ENCODE data around the gene SMAP1.
A peak's percentile ranks its signal among the peaks of the same experiment; 100 is the strongest.

Gene SMAP1

GRCh38 chr6:70779934-70780333, 112.3 kb downstream of the SMAP1 start:
- H3K4me1 ChIP-seq (ENCODE audit: low read depth, poor library complexity, severe bottlenecking), result no peaks in the 10 kb centered on the region
- no peaks in the 10 kb centered on the region for H4K20me1 ChIP-seq (ENCODE audit: insufficient read depth)
- no peak overlapping the region for H3K9ac ChIP-seq
- TF ChIP-seq, protein P1, sequence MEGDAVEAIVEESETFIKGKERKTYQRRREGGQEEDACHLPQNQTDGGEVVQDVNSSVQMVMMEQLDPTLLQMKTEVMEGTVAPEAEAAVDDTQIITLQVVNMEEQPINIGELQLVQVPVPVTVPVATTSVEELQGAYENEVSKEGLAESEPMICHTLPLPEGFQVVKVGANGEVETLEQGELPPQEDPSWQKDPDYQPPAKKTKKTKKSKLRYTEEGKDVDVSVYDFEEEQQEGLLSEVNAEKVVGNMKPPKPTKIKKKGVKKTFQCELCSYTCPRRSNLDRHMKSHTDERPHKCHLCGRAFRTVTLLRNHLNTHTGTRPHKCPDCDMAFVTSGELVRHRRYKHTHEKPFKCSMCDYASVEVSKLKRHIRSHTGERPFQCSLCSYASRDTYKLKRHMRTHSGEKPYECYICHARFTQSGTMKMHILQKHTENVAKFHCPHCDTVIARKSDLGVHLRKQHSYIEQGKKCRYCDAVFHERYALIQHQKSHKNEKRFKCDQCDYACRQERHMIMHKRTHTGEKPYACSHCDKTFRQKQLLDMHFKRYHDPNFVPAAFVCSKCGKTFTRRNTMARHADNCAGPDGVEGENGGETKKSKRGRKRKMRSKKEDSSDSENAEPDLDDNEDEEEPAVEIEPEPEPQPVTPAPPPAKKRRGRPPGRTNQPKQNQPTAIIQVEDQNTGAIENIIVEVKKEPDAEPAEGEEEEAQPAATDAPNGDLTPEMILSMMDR (conservative IDR thresholded peaks at IDR 0.05; ENCODE audit: low read depth, low read length), result no peak
- H3K79me2 ChIP-seq (ENCODE audit: insufficient read depth, low read depth), result no peaks in the 10 kb centered on the region
- H3K36me3 ChIP-seq (ENCODE audit: insufficient read depth), result no peaks in the 10 kb centered on the region
- H3K27me3 ChIP-seq (ENCODE audit: insufficient read depth, low read depth), result no peaks in the 10 kb centered on the region
- no peak overlapping the region for H3K4me3 ChIP-seq (IDR thresholded peaks at IDR 0.05; ENCODE audit: insufficient read depth, low read depth, low read length)
- H2AFZ ChIP-seq (ENCODE audit: low read depth), result no peak overlapping the region
- no peak overlapping the region for H3K4me2 ChIP-seq
- H3K27ac ChIP-seq, result no peak overlapping the region

DNA sequence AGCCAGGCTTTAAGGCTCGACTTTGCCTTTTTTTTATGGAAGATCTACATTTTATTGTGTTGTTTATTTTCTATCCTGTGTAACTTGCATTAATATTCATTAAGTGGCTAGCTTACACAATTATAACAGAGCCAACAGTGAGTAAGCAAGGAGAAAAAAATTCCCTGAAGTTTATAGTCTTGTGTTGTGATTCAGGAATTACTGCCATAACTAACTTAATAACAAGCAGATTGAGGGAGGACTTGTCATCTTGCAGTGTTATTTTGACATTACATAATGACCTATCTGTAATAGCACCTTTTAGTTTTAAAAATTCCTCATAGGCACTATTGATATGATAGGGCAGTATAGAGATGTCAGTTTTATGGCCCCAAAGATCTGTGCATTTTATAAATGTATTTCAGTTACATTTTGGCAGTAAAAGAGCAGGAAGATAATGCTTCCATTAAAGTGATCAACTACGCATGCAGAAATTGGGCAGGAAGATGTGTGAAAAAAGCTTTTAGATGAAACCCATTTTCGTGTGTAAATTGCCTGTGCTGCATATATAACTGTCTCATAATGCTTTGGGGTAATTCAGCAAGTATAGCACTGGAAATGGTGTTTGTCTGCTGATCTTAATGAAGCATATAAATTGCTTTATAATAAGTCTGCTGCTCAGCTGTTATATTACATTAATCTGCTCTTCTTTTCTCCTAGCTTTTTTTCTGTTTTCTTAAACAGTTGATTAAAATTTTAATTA, 123.0 kb downstream of the SMAP1 start:
- H3K27ac ChIP-seq, result no peak overlapping the region
- no peak overlapping the region for H3K4me2 ChIP-seq
- no peaks in the 10 kb centered on the region for H3K36me3 ChIP-seq (ENCODE audit: insufficient read depth)
- no peak overlapping the region for H2AFZ ChIP-seq (ENCODE audit: low read depth)
- H3K27me3 ChIP-seq (ENCODE audit: insufficient read depth, low read depth), result no peaks in the 10 kb centered on the region
- H3K4me1 ChIP-seq (ENCODE audit: low read depth, poor library complexity, severe bottlenecking), result no peaks in the 10 kb centered on the region
- H3K9ac ChIP-seq, result no peak overlapping the region
- no peaks in the 10 kb centered on the region for H3K79me2 ChIP-seq (ENCODE audit: insufficient read depth, low read depth)
- no peak overlapping the region for H3K4me3 ChIP-seq (IDR thresholded peaks at IDR 0.05; ENCODE audit: insufficient read depth, low read depth, low read length)
- H4K20me1 ChIP-seq (ENCODE audit: insufficient read depth), result no peaks in the 10 kb centered on the region
- TF ChIP-seq, protein P1 (conservative IDR thresholded peaks at IDR 0.05; ENCODE audit: low read depth, low read length), result no peak

DNA sequence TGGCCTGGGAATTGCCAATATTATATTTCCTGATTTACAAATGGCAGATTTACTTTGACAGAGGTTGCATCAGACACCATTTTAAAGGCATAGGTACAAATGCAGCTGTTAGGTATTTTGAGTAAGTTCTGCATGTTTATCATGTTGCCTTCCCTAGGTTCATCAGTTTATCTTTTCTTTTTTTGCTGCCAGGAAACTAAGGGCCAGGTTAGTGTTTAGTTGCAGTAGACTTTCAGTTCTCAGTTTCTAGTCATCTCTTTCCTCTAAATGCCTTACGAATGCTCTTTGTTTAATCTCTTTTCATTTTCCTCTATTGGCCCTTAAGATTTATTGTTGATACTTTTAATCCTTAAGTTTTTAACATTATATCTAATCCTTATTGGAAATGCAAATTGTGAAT, 129.9 kb downstream of the SMAP1 start:
- Histone ChIP-seq H3K4me1 (ENCODE audit: low read depth, poor library complexity, severe bottlenecking) (peaks cover 26% of the 10 kb centered on the region), H2AFZ (ENCODE audit: low read depth) (no peak overlapping the region), H3K27me3 (ENCODE audit: insufficient read depth, low read depth) (no peaks in the 10 kb centered on the region), H3K27ac (peak overlapping the region; percentile 28; the same call in 1 of the 2 replicates), H3K4me2 (peak overlapping the region; percentile 73), H3K4me3 (IDR thresholded peaks at IDR 0.05; ENCODE audit: insufficient read depth, low read depth, low read length) (no peak overlapping the region), H3K36me3 (ENCODE audit: insufficient read depth) (no peaks in the 10 kb centered on the region), H3K79me2 (ENCODE audit: insufficient read depth, low read depth) (no peaks in the 10 kb centered on the region), H3K9ac (peak overlapping the region; percentile 10; the same call in 1 of the 2 replicates), H4K20me1 (ENCODE audit: insufficient read depth) (no peaks in the 10 kb centered on the region)
- TF ChIP-seq, protein P1 (conservative IDR thresholded peaks at IDR 0.05; ENCODE audit: low read depth, low read length), result no peak

DNA sequence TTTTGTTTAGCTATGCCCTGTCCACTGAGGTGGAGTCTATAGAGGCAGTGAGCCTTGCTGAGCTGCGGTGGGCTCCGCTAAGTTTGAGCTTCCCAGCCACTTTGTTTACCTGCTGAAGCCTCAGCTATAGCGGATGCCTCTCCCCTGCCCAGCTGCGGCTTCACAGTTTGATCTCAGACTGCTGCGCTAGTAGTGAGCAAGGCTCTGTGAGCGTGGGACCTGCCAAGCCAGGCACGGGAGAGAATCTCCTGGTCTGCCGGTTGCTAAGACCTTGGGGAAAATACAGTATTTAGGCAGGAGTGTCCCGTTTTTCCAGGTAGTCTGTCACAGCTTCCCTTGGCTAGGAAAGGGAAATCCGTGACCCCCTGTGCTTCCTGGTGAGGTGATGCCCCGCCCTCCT, 138.4 kb downstream of the SMAP1 start:
- Histone ChIP-seq H2AFZ (ENCODE audit: low read depth) (no peak overlapping the region), H3K4me1 (ENCODE audit: low read depth, poor library complexity, severe bottlenecking) (no peaks in the 10 kb centered on the region), H3K79me2 (ENCODE audit: insufficient read depth, low read depth) (no peaks in the 10 kb centered on the region), H4K20me1 (ENCODE audit: insufficient read depth) (no peaks in the 10 kb centered on the region), H3K4me3 (IDR thresholded peaks at IDR 0.05; ENCODE audit: insufficient read depth, low read depth, low read length) (no peak overlapping the region), H3K36me3 (ENCODE audit: insufficient read depth) (no peaks in the 10 kb centered on the region), H3K9ac (no peak overlapping the region), H3K27ac (no peak overlapping the region), H3K27me3 (ENCODE audit: insufficient read depth, low read depth) (no peaks in the 10 kb centered on the region), H3K4me2 (no peak overlapping the region)
- TF ChIP-seq, protein P1 (conservative IDR thresholded peaks at IDR 0.05; ENCODE audit: low read depth, low read length), result no peak
